SK-N-SH (cell line): ENCODE measurements around the gene NOL6. TPM values are rescaled to one million over a fixed set of nuclear protein-coding genes. Genes with fewer than 3 reads are reported as not detected.

Experiments
- CTCF ChIA-PET: fragments of 300-600, 350-600 bp; formaldehyde crosslinking; extraction: SDS; loops from one replicate; lab custom pipeline; 2021; lab: Yijun Ruan, JAX
- POLR2A ChIA-PET: fragments of 350-600 bp; sonication (Branson Sonifier 250); formaldehyde crosslinking; extraction: SDS; loops from one replicate; lab custom pipeline; 2020; ENCODE audit warnings: antibody characterized with exemption, inconsistent platforms; lab: Yijun Ruan, JAX
- DNase-seq: peaks from one replicate; pipeline ENCODE4 v3.0.0; 2012
- H2AFZ ChIP-seq: fragments of 200-600 bp; sonication (generic); 2 replicates; pipeline ENCODE4 v1.8.1; 2016; ENCODE audit warnings: antibody characterized with exemption, mild to moderate bottlenecking, low read depth
- H3F3A ChIP-seq: fragments of 200-600 bp; sonication (generic); replicated peaks from 2 replicates; pipeline ENCODE3; 2016; ENCODE audit warnings: antibody characterized with exemption, mild to moderate bottlenecking; ENCODE audit not compliant: insufficient read depth
- H3K27ac ChIP-seq, 2 experiments: fragments of 200-500 bp in 1 of 2; fragments of 200-600 bp in 1 of 2; sonication (Bioruptor generic) in 1 of 2; sonication (generic), shearing (Covaris generic) in 1 of 2; 2 replicates each; pipeline versions ENCODE4 v1.5.1 to v1.6.1; 2014 to 2016; ENCODE audit warnings: low read depth in 2 of 2, inconsistent platforms in 1 of 2, low read length in 1 of 2, mild to moderate bottlenecking in 1 of 2, mixed read lengths in 1 of 2
- H3K27me3 ChIP-seq: fragments of 200-600 bp; sonication (generic), shearing (Covaris generic); 2 replicates; pipeline ENCODE4 v1.6.1; 2016; ENCODE audit warnings: mixed run types; ENCODE audit not compliant: insufficient read depth
- H3K36me3 ChIP-seq, 2 experiments: fragments of 200-500 bp in 1 of 2; fragments of 200-600 bp in 1 of 2; sonication (Bioruptor generic) in 1 of 2; sonication (generic) in 1 of 2; replicated peaks in 1 of 2; 2 replicates each; pipeline versions ENCODE3 to v1.5.1; 2014 to 2016; ENCODE audit warnings: low read length in 1 of 2, mild to moderate bottlenecking in 1 of 2; ENCODE audit not compliant: insufficient read depth in 2 of 2, control insufficient read depth in 1 of 2
- H3K4me1 ChIP-seq, 2 experiments: fragments of 200-500 bp in 1 of 2; fragments of 200-600 bp in 1 of 2; sonication (Bioruptor generic) in 1 of 2; sonication (generic), shearing (Covaris generic) in 1 of 2; 2 replicates each; pipeline versions ENCODE4 v1.5.1 to v1.6.1; 2014 to 2016; ENCODE audit warnings: low read depth in 1 of 2, low read length in 1 of 2, mixed run types in 1 of 2; ENCODE audit not compliant: insufficient read depth in 2 of 2, control insufficient read depth in 1 of 2
- H3K4me2 ChIP-seq: fragments of 200-600 bp; sonication (generic), shearing (Covaris generic); 2 replicates; pipeline ENCODE4 v1.6.1; 2017; ENCODE audit warnings: mixed run types
- H3K4me3 ChIP-seq, 2 experiments: fragments of 200-500 bp in 1 of 2; fragments of 200-600 bp in 1 of 2; sonication (Bioruptor generic) in 1 of 2; sonication (generic), shearing (Covaris generic) in 1 of 2; 2 replicates each; pipeline versions ENCODE4 v1.5.1 to v1.8.1; 2014 to 2016; ENCODE audit warnings: low read depth in 2 of 2, inconsistent platforms in 1 of 2, low read length in 1 of 2, mild to moderate bottlenecking in 1 of 2, mixed read lengths in 1 of 2, moderate library complexity in 1 of 2
- H3K79me2 ChIP-seq: fragments of 200-600 bp; sonication (generic); 2 replicates; pipeline ENCODE4 v1.8.1; 2017; ENCODE audit warnings: mild to moderate bottlenecking; ENCODE audit not compliant: insufficient read depth
- H3K9ac ChIP-seq: fragments of 200-600 bp; sonication (generic); 2 replicates; pipeline ENCODE4 v1.6.1; 2017; ENCODE audit warnings: mixed run types
- H3K9me2 ChIP-seq: fragments of 200-600 bp; sonication (generic); 2 replicates; pipeline ENCODE4 v1.6.1; 2017; ENCODE audit warnings: mixed run types
- H3K9me3 ChIP-seq: fragments of 200-600 bp; sonication (generic); 2 replicates; pipeline ENCODE4 v1.6.1; 2017; ENCODE audit warnings: mixed run types, mild to moderate bottlenecking, moderate library complexity
- H4K20me1 ChIP-seq: fragments of 200-600 bp; sonication (generic); 2 replicates; pipeline ENCODE4 v1.6.1; 2017; ENCODE audit warnings: mild to moderate bottlenecking, mixed run types; ENCODE audit not compliant: insufficient read depth
- ELF1 ChIP-seq: IDR thresholded peaks from 2 replicates; pipeline ENCODE4 v1.4.0; 2012
- EP300 ChIP-seq, 2 experiments: IDR thresholded peaks; 2 replicates each; pipeline versions ENCODE4 v1.4.0 to v1.6.1; 2012; ENCODE audit warnings: borderline replicate concordance in 1 of 2, low read depth in 1 of 2, low read length in 1 of 2
- EZH2phosphoT487 ChIP-seq: fragments of 200-600 bp; sonication (generic); IDR thresholded peaks from 2 replicates; pipeline ENCODE4 v1.6.1; 2017; ENCODE audit warnings: low read depth, mixed run types, mild to moderate bottlenecking, antibody characterized with exemption, moderate library complexity, borderline replicate concordance
- FOXJ3 ChIP-seq: sonication (generic); formaldehyde crosslinking; IDR thresholded peaks from 2 replicates; pipeline ENCODE4 v1.5.1; 2020; ENCODE audit warnings: mild to moderate bottlenecking, missing genetic modification reagents
- FOXM1 ChIP-seq: IDR thresholded peaks from 2 replicates; pipeline ENCODE4 v1.4.0; 2012; ENCODE audit warnings: low read depth, mild to moderate bottlenecking
- GATA2 ChIP-seq: sonication (generic); formaldehyde crosslinking; IDR thresholded peaks from 2 replicates; pipeline ENCODE4 v1.5.0; 2020; ENCODE audit warnings: mild to moderate bottlenecking, missing genetic modification reagents
- MEF2A ChIP-seq: IDR thresholded peaks from 2 replicates; pipeline ENCODE4 v1.4.0; 2012; ENCODE audit warnings: low read depth, borderline replicate concordance
- MXI1 ChIP-seq: IDR thresholded peaks from 2 replicates; pipeline ENCODE4 v1.6.1; 2012; ENCODE audit warnings: mild to moderate bottlenecking, low read depth, low read length, improper control_type of control experiment
- NRF1 ChIP-seq: IDR thresholded peaks from 2 replicates; pipeline ENCODE4 v1.6.1; 2012; ENCODE audit warnings: low read depth, mild to moderate bottlenecking, low read length
- POLR2AphosphoS5 ChIP-seq: IDR thresholded peaks from 2 replicates; pipeline ENCODE4 v1.6.1; 2012; ENCODE audit warnings: low read depth, low read length
- RAD21 ChIP-seq: IDR thresholded peaks from 2 replicates; pipeline ENCODE4 v1.6.1; 2012; ENCODE audit warnings: mild to moderate bottlenecking, low read length
- RCOR1 ChIP-seq: fragments of 150-350 bp; IDR thresholded peaks from 2 replicates; pipeline ENCODE4 v1.6.1; 2017; ENCODE audit warnings: antibody characterized with exemption, low read length
- RXRA ChIP-seq: IDR thresholded peaks from 2 replicates; pipeline ENCODE4 v1.4.0; 2012; ENCODE audit warnings: low read depth, mild to moderate bottlenecking, borderline replicate concordance
- SIN3A ChIP-seq: IDR thresholded peaks from 2 replicates; pipeline ENCODE4 v1.6.1; 2012; ENCODE audit warnings: low read depth, mild to moderate bottlenecking, low read length, moderate library complexity, borderline replicate concordance
- TCF12 ChIP-seq: IDR thresholded peaks from 2 replicates; pipeline ENCODE4 v1.4.0; 2012
- whole genome bisulfite sequencing: methylation state at CpG from one replicate; pipeline ENCODE4 v1.1.6; 2017; ENCODE audit warnings: low lambda C conversion rate; 5-methylcytosine and 5-hydroxymethylcytosine counted together
- polyA plus RNA-seq, 3 experiments: library from polyadenylated mRNA; depleted of rRNA; stranded (reverse); fragments of >200 nt; gene quantifications; 2 replicates each; pipeline ENCODE4 v1.2.3, GENCODE V29; 2012
- TF ChIP-seq, protein P1 (sequence below): IDR thresholded peaks from 2 replicates; pipeline ENCODE4 v1.4.0; 2012; ENCODE audit warnings: low read depth, borderline replicate concordance
- TF ChIP-seq, protein P2 (sequence below): IDR thresholded peaks from 2 replicates; pipeline ENCODE4 v1.4.0; 2012; ENCODE audit warnings: low read depth
- TF ChIP-seq, protein P3 (sequence below): fragments of 150-350 bp; IDR thresholded peaks from 2 replicates; pipeline ENCODE4 v1.6.1; 2016; ENCODE audit warnings: mild to moderate bottlenecking, low read depth, low read length
- TF ChIP-seq, protein P4 (sequence below): fragments of 150-350 bp; IDR thresholded peaks from 2 replicates; pipeline ENCODE4 v1.6.1; 2017; ENCODE audit warnings: antibody characterized with exemption, low read length, low read depth, borderline replicate concordance
- TF ChIP-seq, protein P5 (sequence below): IDR thresholded peaks from 2 replicates; pipeline ENCODE4 v1.6.1; 2012; ENCODE audit warnings: mild to moderate bottlenecking, low read depth, low read length, moderate library complexity

The NOL6 gene
- polyA plus RNA-seq, 1 of the 3 experiments (the other 2 are of a cell fraction) = 52.2 TPM

DNA sequence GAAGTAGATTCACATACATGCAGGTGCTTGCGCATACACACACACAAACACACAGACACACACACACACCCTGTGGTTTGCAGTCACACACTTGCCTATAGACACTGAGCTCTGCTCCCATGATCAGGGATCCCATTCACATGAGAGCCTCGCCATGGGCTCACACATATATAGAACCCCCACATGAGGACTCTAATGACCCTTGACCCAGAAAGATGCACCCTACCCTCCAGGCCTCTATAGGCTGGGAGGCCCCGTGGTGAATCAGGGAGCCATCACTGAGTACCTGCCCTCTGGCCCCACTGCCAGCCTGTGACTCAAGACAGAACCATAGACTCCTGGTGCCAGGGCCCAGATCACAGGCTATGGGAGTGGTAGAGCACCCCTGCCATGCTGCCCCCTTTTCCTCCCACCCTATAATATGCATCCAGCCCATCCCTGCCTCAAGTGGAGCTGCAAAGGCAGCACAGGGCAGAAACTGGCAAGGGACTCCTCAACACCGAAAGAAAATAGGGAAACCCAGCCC is 23.0 kb downstream of the NOL6 start:
- no peaks in the 10 kb centered on the region for H3K36me3 ChIP-seq
- no peaks in the 10 kb centered on the region for H3F3A ChIP-seq
- no peak overlapping the region for H2AFZ ChIP-seq
- DNase-seq = no peak
- no peak overlapping the region for H3K9ac ChIP-seq
- ChIA-PET POLR2A (no interaction called here), CTCF (interaction anchor here (0.6 to 10.1 kb wide), 6 partner anchors 10 to 69 kb away, joined by 3 to 135 read pairs (median 12); partner anchors contain the start of gene NOL6)
- H3K27me3 ChIP-seq = no peaks in the 10 kb centered on the region; the same call in 1 of the 2 replicates
- no peaks in the 10 kb centered on the region for H3K9me2 ChIP-seq
- no peak overlapping the region for H3K27ac ChIP-seq
- 89% methylated on average over 3 of the region's 4 CpGs for WGBS
- no peaks in the 10 kb centered on the region for H3K9me3 ChIP-seq
- no peak overlapping the region for H3K4me2 ChIP-seq
- no peak overlapping the region for H3K4me3 ChIP-seq
- no peaks in the 10 kb centered on the region for H4K20me1 ChIP-seq
- no peaks in the 10 kb centered on the region for H3K79me2 ChIP-seq
- TF ChIP-seq NRF1 (no peak), SIN3A (no peak), FOXJ3 (CRISPR knock-in tag) (no peak), POLR2AphosphoS5 (no peak)
- TF ChIP-seq, protein P1, sequence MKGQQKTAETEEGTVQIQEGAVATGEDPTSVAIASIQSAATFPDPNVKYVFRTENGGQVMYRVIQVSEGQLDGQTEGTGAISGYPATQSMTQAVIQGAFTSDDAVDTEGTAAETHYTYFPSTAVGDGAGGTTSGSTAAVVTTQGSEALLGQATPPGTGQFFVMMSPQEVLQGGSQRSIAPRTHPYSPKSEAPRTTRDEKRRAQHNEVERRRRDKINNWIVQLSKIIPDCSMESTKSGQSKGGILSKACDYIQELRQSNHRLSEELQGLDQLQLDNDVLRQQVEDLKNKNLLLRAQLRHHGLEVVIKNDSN = no peak
- H3K4me1 ChIP-seq = peaks cover 0 to 22% of the 10 kb centered on the region in 2 experiments; a peak in 1 of 4 replicates

DNA sequence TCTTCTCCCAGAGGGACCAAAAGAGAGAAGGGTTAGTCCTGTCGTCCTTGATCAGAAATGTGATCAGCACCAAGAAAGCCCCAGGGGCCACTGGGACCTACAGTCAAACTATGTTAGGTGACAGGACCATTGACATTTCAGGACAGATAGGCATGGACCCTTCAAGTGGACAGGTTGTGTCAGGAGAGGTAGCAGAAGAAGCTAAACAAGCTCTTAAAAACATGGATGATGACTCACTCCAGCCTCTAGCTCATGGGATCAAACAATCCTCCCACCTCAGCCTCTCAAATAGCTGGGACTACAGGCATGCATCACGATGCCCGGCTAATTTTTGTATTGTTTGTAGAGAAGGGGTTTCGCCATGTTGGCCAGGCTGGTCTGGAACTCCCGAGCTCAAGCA is 24.0 kb downstream of the NOL6 start:
- WGBS = 80% methylated on average over 5 of the region's 5 CpGs
- TF ChIP-seq TCF12 (no peak), RAD21 (no peak), MEF2A (no peak), EZH2phosphoT487 (no peak), ELF1 (no peak), MXI1 (no peak), RCOR1 (no peak), GATA2 (CRISPR knock-in tag) (no peak), EP300 (IDR thresholded peaks at IDR 0.05; ENCODE audit: borderline replicate concordance in 1 of 2, low read depth in 1 of 2, low read length in 1 of 2) (no peak), POLR2AphosphoS5 (no peak), NRF1 (no peak), FOXM1 (no peak), RXRA (no peak)
- TF ChIP-seq, protein P2, sequence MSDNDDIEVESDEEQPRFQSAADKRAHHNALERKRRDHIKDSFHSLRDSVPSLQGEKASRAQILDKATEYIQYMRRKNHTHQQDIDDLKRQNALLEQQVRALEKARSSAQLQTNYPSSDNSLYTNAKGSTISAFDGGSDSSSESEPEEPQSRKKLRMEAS = no peak
- TF ChIP-seq, protein P3, sequence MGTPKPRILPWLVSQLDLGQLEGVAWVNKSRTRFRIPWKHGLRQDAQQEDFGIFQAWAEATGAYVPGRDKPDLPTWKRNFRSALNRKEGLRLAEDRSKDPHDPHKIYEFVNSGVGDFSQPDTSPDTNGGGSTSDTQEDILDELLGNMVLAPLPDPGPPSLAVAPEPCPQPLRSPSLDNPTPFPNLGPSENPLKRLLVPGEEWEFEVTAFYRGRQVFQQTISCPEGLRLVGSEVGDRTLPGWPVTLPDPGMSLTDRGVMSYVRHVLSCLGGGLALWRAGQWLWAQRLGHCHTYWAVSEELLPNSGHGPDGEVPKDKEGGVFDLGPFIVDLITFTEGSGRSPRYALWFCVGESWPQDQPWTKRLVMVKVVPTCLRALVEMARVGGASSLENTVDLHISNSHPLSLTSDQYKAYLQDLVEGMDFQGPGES = no peak
- TF ChIP-seq, protein P4, sequence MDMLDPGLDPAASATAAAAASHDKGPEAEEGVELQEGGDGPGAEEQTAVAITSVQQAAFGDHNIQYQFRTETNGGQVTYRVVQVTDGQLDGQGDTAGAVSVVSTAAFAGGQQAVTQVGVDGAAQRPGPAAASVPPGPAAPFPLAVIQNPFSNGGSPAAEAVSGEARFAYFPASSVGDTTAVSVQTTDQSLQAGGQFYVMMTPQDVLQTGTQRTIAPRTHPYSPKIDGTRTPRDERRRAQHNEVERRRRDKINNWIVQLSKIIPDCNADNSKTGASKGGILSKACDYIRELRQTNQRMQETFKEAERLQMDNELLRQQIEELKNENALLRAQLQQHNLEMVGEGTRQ = no peak
- TF ChIP-seq, protein P1 = no peak
- TF ChIP-seq, protein P5, sequence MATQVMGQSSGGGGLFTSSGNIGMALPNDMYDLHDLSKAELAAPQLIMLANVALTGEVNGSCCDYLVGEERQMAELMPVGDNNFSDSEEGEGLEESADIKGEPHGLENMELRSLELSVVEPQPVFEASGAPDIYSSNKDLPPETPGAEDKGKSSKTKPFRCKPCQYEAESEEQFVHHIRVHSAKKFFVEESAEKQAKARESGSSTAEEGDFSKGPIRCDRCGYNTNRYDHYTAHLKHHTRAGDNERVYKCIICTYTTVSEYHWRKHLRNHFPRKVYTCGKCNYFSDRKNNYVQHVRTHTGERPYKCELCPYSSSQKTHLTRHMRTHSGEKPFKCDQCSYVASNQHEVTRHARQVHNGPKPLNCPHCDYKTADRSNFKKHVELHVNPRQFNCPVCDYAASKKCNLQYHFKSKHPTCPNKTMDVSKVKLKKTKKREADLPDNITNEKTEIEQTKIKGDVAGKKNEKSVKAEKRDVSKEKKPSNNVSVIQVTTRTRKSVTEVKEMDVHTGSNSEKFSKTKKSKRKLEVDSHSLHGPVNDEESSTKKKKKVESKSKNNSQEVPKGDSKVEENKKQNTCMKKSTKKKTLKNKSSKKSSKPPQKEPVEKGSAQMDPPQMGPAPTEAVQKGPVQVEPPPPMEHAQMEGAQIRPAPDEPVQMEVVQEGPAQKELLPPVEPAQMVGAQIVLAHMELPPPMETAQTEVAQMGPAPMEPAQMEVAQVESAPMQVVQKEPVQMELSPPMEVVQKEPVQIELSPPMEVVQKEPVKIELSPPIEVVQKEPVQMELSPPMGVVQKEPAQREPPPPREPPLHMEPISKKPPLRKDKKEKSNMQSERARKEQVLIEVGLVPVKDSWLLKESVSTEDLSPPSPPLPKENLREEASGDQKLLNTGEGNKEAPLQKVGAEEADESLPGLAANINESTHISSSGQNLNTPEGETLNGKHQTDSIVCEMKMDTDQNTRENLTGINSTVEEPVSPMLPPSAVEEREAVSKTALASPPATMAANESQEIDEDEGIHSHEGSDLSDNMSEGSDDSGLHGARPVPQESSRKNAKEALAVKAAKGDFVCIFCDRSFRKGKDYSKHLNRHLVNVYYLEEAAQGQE = no peak

More for the DNA sequence above, 24.0 kb downstream of the NOL6 start:
- Histone ChIP-seq H2AFZ (no peak overlapping the region), H3K79me2 (no peaks in the 10 kb centered on the region), H3K27ac (no peak overlapping the region), H3K4me1 (peaks cover 0 to 22% of the 10 kb centered on the region in 2 experiments; a peak in 1 of 4 replicates), H4K20me1 (no peaks in the 10 kb centered on the region), H3K9me2 (no peaks in the 10 kb centered on the region), H3F3A (no peaks in the 10 kb centered on the region), H3K4me2 (no peak overlapping the region), H3K9ac (no peak overlapping the region), H3K36me3 (no peaks in the 10 kb centered on the region), H3K4me3 (no peak overlapping the region), H3K27me3 (no peaks in the 10 kb centered on the region; the same call in 1 of the 2 replicates), H3K9me3 (no peaks in the 10 kb centered on the region)
- CTCF ChIA-PET = interaction anchor here (1.6 to 10.1 kb wide), 6 partner anchors 10 to 75 kb away, joined by 4 to 135 read pairs (median 10); no protein-coding TSS in a partner anchor
- no peak for DNase-seq
- POLR2A ChIA-PET = interaction anchor here (1.2 kb wide), 1 partner anchor 12 kb away, joined by 3 read pairs; no protein-coding TSS in a partner anchor
